Panc1 (cell line): Measurements from ENCODE around the gene RPL35A. TPM values are rescaled to one million over a fixed set of nuclear protein-coding genes. Genes with fewer than 3 reads are reported as not detected.

Experiments used
- ATAC-seq: fragments of 200-7000 bp; cut with Tn5 transposase; 2 replicates; pipeline ENCODE4 v1.9.1; 2020; ENCODE audit warnings: mild to moderate bottlenecking, moderate library complexity
- BruUV-seq: library from RNA; stranded (reverse); fragments of 400-500 nt; replicated peaks from 2 replicates; lab custom pipeline; 2021; lab: Mats Ljungman, UMichigan
- CTCF ChIA-PET: fragments of 300-600 bp; sonication (Branson Sonifier 250); formaldehyde crosslinking; loops from one replicate; lab custom pipeline; 2022; ENCODE audit warnings: antibody characterized with exemption; lab: Charles Lee
- POLR2A ChIA-PET: fragments of 300-600 bp; sonication (Branson Sonifier 250); formaldehyde crosslinking; loops from one replicate; lab custom pipeline; 2022; ENCODE audit warnings: antibody characterized with exemption; lab: Charles Lee
- DNase-seq: peaks from one replicate; pipeline ENCODE4 v3.0.0-alpha.2; 2010; ENCODE audit warnings: low read depth, low spot score
- H3K27ac ChIP-seq: 2 replicates; pipeline ENCODE4 v1.5.1; 2011; ENCODE audit warnings: mild to moderate bottlenecking, low read length, inconsistent platforms
- H3K27me3 ChIP-seq: fragments of 200-500 bp; sonication (Bioruptor generic); 2 replicates; pipeline ENCODE4 v1.6.0; 2014; ENCODE audit warnings: low read length, inconsistent platforms; ENCODE audit not compliant: control insufficient read depth, insufficient read depth
- H3K36me3 ChIP-seq: fragments of 200-500 bp; sonication (Bioruptor generic); 2 replicates; pipeline ENCODE4 v1.5.1; 2014; ENCODE audit warnings: inconsistent platforms, mild to moderate bottlenecking, low read length, moderate library complexity; ENCODE audit not compliant: control insufficient read depth, insufficient read depth
- H3K4me1 ChIP-seq: 2 replicates; pipeline ENCODE4 v1.5.1; 2011; ENCODE audit warnings: inconsistent platforms, mild to moderate bottlenecking, low read length, moderate library complexity; ENCODE audit not compliant: control insufficient read depth, insufficient read depth
- H3K4me3 ChIP-seq, 2 experiments: 2 replicates each; pipeline ENCODE4 v1.5.1; 2011 to 2012; ENCODE audit warnings: low read depth in 2 of 2, low read length in 2 of 2, mild to moderate bottlenecking in 2 of 2, inconsistent platforms in 1 of 2, moderate library complexity in 1 of 2
- H3K9me3 ChIP-seq: fragments of 200-500 bp; sonication (Bioruptor generic); 2 replicates; pipeline ENCODE4 v1.5.1; 2014; ENCODE audit warnings: low read depth, mild to moderate bottlenecking, inconsistent platforms, low read length, moderate library complexity; ENCODE audit not compliant: control insufficient read depth, insufficient read depth
- POLR2AphosphoS5 ChIP-seq: IDR thresholded peaks from 2 replicates; pipeline ENCODE4 v1.6.1; 2012; ENCODE audit warnings: mild to moderate bottlenecking, low read depth, low read length, moderate library complexity
- SIN3A ChIP-seq: IDR thresholded peaks from 2 replicates; pipeline ENCODE4 v1.6.1; 2012; ENCODE audit warnings: low read depth, mild to moderate bottlenecking, low read length, moderate library complexity, borderline replicate concordance; ENCODE audit not compliant: insufficient read depth
- TCF7L2 ChIP-seq: IDR thresholded peaks from 2 replicates; pipeline ENCODE4 v1.6.1; 2011; ENCODE audit warnings: mild to moderate bottlenecking, low read depth, low read length, inconsistent platforms
- in situ Hi-C: cut with HindIII; loops from 2 replicates; pipeline ENCODE4 v1.10.0; 2016; ENCODE audit warnings: low sequenced_read_pairs, low pct_unique_long_range_greater_than_20kb
- intact Hi-C: fragments of 100-400 bp; cut with micrococcal nuclease; formaldehyde crosslinking; loops from one replicate; pipeline ENCODE4 v1.10.0; 2022; ENCODE audit not compliant: unreplicated experiment
- total RNA-seq: library from RNA; stranded (reverse); gene quantifications from one replicate; pipeline ENCODE4 v1.2.1, GENCODE V29; 2021; ENCODE audit not compliant: unreplicated experiment
- TF ChIP-seq, protein P1 (sequence below): fragments of 450-650 bp; IDR thresholded peaks from 2 replicates; pipeline ENCODE4 v1.5.1; 2017; ENCODE audit warnings: mild to moderate bottlenecking
- TF ChIP-seq, protein P2 (sequence below), 2 experiments: IDR thresholded peaks; 2 replicates each; pipeline ENCODE4 v1.6.1; 2011 to 2012; ENCODE audit warnings: low read depth in 2 of 2, control low read depth in 1 of 2, low read length in 1 of 2, mild to moderate bottlenecking in 1 of 2, moderate library complexity in 1 of 2; ENCODE audit not compliant: insufficient read depth in 1 of 2

Gene RPL35A
- total RNA-seq, 1 experiment from 2014 or later = 1,025 TPM

DNA sequence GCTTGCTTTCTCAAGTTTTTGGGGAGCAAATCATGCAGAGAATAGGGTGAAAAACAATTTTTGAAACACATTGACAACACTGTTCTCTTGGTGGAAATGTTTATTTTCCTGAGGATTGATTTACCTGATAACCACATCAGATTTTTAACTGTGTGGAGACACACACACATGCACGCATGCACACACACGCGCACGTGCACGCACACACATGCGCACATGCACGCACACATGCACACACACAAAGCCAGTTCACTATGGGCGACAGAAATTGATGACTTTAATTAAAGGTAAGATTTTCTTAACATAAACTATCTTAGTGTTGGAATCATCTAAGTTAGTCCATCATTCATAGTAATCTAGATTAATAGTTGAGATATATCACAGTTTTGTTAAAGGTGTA lies 25.3 kb downstream of the RPL35A start:
- Histone ChIP-seq H3K4me3 (no peak overlapping the region), H3K27ac (no peak overlapping the region), H3K27me3 (no peaks in the 10 kb centered on the region), H3K36me3 (0 out of 2 replicates have a peak, but pooled peaks cover 2% of the 10 kb centered on the region), H3K4me1 (no peaks in the 10 kb centered on the region), H3K9me3 (peaks cover 4% of the 10 kb centered on the region; the same call in 1 of the 2 replicates)
- no peak for DNase-seq
- in situ Hi-C loops (no loop called here), intact Hi-C loops (no loop called here)
- CTCF ChIA-PET = no interaction called here
- ATAC-seq = no peak
- BruUV-seq = no TSS peak
- TF ChIP-seq SIN3A (no peak), TCF7L2 (no peak), POLR2AphosphoS5 (no peak)
- TF ChIP-seq, protein P1, sequence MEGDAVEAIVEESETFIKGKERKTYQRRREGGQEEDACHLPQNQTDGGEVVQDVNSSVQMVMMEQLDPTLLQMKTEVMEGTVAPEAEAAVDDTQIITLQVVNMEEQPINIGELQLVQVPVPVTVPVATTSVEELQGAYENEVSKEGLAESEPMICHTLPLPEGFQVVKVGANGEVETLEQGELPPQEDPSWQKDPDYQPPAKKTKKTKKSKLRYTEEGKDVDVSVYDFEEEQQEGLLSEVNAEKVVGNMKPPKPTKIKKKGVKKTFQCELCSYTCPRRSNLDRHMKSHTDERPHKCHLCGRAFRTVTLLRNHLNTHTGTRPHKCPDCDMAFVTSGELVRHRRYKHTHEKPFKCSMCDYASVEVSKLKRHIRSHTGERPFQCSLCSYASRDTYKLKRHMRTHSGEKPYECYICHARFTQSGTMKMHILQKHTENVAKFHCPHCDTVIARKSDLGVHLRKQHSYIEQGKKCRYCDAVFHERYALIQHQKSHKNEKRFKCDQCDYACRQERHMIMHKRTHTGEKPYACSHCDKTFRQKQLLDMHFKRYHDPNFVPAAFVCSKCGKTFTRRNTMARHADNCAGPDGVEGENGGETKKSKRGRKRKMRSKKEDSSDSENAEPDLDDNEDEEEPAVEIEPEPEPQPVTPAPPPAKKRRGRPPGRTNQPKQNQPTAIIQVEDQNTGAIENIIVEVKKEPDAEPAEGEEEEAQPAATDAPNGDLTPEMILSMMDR = no peak
- TF ChIP-seq, protein P2, sequence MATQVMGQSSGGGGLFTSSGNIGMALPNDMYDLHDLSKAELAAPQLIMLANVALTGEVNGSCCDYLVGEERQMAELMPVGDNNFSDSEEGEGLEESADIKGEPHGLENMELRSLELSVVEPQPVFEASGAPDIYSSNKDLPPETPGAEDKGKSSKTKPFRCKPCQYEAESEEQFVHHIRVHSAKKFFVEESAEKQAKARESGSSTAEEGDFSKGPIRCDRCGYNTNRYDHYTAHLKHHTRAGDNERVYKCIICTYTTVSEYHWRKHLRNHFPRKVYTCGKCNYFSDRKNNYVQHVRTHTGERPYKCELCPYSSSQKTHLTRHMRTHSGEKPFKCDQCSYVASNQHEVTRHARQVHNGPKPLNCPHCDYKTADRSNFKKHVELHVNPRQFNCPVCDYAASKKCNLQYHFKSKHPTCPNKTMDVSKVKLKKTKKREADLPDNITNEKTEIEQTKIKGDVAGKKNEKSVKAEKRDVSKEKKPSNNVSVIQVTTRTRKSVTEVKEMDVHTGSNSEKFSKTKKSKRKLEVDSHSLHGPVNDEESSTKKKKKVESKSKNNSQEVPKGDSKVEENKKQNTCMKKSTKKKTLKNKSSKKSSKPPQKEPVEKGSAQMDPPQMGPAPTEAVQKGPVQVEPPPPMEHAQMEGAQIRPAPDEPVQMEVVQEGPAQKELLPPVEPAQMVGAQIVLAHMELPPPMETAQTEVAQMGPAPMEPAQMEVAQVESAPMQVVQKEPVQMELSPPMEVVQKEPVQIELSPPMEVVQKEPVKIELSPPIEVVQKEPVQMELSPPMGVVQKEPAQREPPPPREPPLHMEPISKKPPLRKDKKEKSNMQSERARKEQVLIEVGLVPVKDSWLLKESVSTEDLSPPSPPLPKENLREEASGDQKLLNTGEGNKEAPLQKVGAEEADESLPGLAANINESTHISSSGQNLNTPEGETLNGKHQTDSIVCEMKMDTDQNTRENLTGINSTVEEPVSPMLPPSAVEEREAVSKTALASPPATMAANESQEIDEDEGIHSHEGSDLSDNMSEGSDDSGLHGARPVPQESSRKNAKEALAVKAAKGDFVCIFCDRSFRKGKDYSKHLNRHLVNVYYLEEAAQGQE (IDR thresholded peaks at IDR 0.05; ENCODE audit: insufficient read depth in 1 of 2, low read depth in 2 of 2, low read length in 1 of 2) = no peak
- POLR2A ChIA-PET = no interaction called here

DNA sequence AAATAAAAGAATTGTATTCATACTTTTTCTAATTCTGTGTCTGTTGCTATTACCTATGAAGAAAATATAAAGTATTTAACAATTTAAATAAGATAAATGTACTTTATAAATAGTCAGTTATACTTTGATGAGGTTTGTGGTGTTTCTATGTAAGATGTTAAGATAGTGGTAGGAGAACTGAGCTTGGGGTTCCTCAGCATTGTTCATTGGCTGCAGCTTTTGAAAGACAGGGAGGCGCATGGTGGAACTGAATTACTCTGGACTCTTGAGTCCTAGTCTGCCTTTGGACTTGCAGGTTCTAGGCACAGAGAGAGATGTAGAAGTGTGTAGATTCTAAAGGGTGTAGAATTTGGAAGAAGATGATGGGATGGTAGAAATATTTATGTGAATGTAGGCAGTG lies 33.1 kb downstream of the RPL35A start:
- Histone ChIP-seq H3K27me3 (no peaks in the 10 kb centered on the region), H3K27ac (no peak overlapping the region), H3K4me1 (no peaks in the 10 kb centered on the region), H3K9me3 (no peaks in the 10 kb centered on the region), H3K4me3 (no peak overlapping the region), H3K36me3 (no peaks in the 10 kb centered on the region)
- in situ Hi-C loops = no loop called here
- TF ChIP-seq POLR2AphosphoS5 (no peak), SIN3A (no peak), TCF7L2 (no peak)
- TF ChIP-seq, protein P1 = no peak
- TF ChIP-seq, protein P2 (IDR thresholded peaks at IDR 0.05; ENCODE audit: insufficient read depth in 1 of 2, low read depth in 2 of 2, low read length in 1 of 2) = no peak
- POLR2A ChIA-PET = no interaction called here
- BruUV-seq = no TSS peak
- DNase-seq = no peak
- CTCF ChIA-PET = no interaction called here
- no peak for ATAC-seq
- intact Hi-C loops = no loop called here
